HEK293 (cell line): Measurements from ENCODE around the gene C1QTNF12.

Experiments used
- CTCF ChIA-PET: fragments of 350-600 bp; formaldehyde crosslinking; extraction: SDS; loops from one replicate; lab custom pipeline; 2021; ENCODE audit warnings: antibody characterized with exemption; lab: Yijun Ruan, JAX
- POLR2A ChIA-PET: fragments of 300-600 bp; formaldehyde crosslinking; extraction: SDS; loops from one replicate; lab custom pipeline; 2020; ENCODE audit warnings: antibody characterized with exemption, inconsistent platforms; lab: Yijun Ruan, JAX
- H3K27ac ChIP-seq: fragments of 200-500 bp; sonication (Bioruptor generic); 2 replicates; pipeline ENCODE4 v1.5.1; 2014; ENCODE audit warnings: low read depth, low read length, control low read depth, inconsistent platforms; ENCODE audit errors: extremely low read depth
- H3K36me3 ChIP-seq, 2 experiments: fragments of 200-500 bp in 1 of 2; sonication (Bioruptor generic) in 1 of 2; 1 replicate in 1 of 2; 2 replicates in 1 of 2; pipeline ENCODE4 v1.5.1; 2014 to 2017; ENCODE audit warnings: inconsistent platforms in 2 of 2, low read length in 2 of 2; ENCODE audit not compliant: control insufficient read depth in 2 of 2, insufficient read depth in 1 of 2
- H3K4me1 ChIP-seq: fragments of 200-500 bp; sonication (Bioruptor generic); 2 replicates; pipeline ENCODE4 v1.5.1; 2014; ENCODE audit warnings: mild to moderate bottlenecking, low read length, inconsistent platforms; ENCODE audit not compliant: control insufficient read depth, insufficient read depth
- H3K4me3 ChIP-seq: 2 replicates; pipeline ENCODE4 v1.5.1; 2011; ENCODE audit warnings: low read depth, mild to moderate bottlenecking, control low read depth, low read length, moderate library complexity
- H3K9me3 ChIP-seq: fragments of 200-500 bp; sonication (Bioruptor generic); 2 replicates; pipeline ENCODE4 v1.5.1; 2014; ENCODE audit warnings: low read depth, low read length, inconsistent platforms; ENCODE audit not compliant: control insufficient read depth, insufficient read depth
- FEZF1 ChIP-seq: fragments of 450-650 bp; formaldehyde crosslinking; IDR thresholded peaks from 2 replicates; pipeline ENCODE4 v1.5.1; 2016; ENCODE audit warnings: missing biosample characterization, missing genetic modification characterization
- KLF1 ChIP-seq: fragments of 450-650 bp; formaldehyde crosslinking; IDR thresholded peaks from 2 replicates; pipeline ENCODE4 v1.5.1; 2016; ENCODE audit warnings: missing biosample characterization, missing genetic modification characterization
- KLF16 ChIP-seq: fragments of 450-650 bp; formaldehyde crosslinking; IDR thresholded peaks from 2 replicates; pipeline ENCODE4 v1.5.1; 2017; ENCODE audit warnings: missing biosample characterization, missing genetic modification characterization
- KLF9 ChIP-seq: fragments of 450-650 bp; formaldehyde crosslinking; IDR thresholded peaks from 2 replicates; pipeline ENCODE4 v1.5.1; 2016; ENCODE audit warnings: missing biosample characterization, missing genetic modification characterization, low read depth
- SCRT1 ChIP-seq: fragments of 450-650 bp; formaldehyde crosslinking; IDR thresholded peaks from 2 replicates; pipeline ENCODE4 v1.5.1; 2016; ENCODE audit warnings: missing biosample characterization, missing genetic modification characterization, borderline replicate concordance
- ZBTB1 ChIP-seq: fragments of 450-650 bp; formaldehyde crosslinking; IDR thresholded peaks from 2 replicates; pipeline ENCODE4 v1.5.1; 2016; ENCODE audit warnings: missing biosample characterization, missing genetic modification characterization
- ZBTB26 ChIP-seq: fragments of 450-650 bp; formaldehyde crosslinking; optimal IDR thresholded peaks from 2 replicates; pipeline ENCODE3; 2016; ENCODE audit warnings: missing biosample characterization, mild to moderate bottlenecking, missing genetic modification characterization
- ZFP69B ChIP-seq: fragments of 450-650 bp; formaldehyde crosslinking; IDR thresholded peaks from 2 replicates; pipeline ENCODE4 v1.5.1; 2016; ENCODE audit warnings: missing biosample characterization, missing genetic modification characterization
- ZNF140 ChIP-seq: fragments of 450-650 bp; formaldehyde crosslinking; IDR thresholded peaks from 2 replicates; pipeline ENCODE4 v1.5.1; 2016; ENCODE audit warnings: missing biosample characterization, missing genetic modification characterization
- ZNF19 ChIP-seq: fragments of 450-650 bp; formaldehyde crosslinking; IDR thresholded peaks from 2 replicates; pipeline ENCODE4; 2016; ENCODE audit warnings: missing biosample characterization, missing genetic modification characterization, low read depth
- ZNF266 ChIP-seq: fragments of 450-650 bp; formaldehyde crosslinking; IDR thresholded peaks from 2 replicates; pipeline ENCODE4 v1.5.1; 2016; ENCODE audit warnings: missing biosample characterization, missing genetic modification characterization, low read depth
- ZNF302 ChIP-seq: fragments of 450-650 bp; formaldehyde crosslinking; IDR thresholded peaks from 2 replicates; pipeline ENCODE4 v1.5.1; 2016; ENCODE audit warnings: missing biosample characterization, missing genetic modification characterization, low read depth
- ZNF433 ChIP-seq: fragments of 450-650 bp; formaldehyde crosslinking; IDR thresholded peaks from 2 replicates; pipeline ENCODE4 v1.5.1; 2016; ENCODE audit warnings: missing biosample characterization, missing genetic modification characterization, low read depth
- ZNF473 ChIP-seq: fragments of 450-650 bp; formaldehyde crosslinking; IDR thresholded peaks from 2 replicates; pipeline ENCODE4 v1.5.1; 2017; ENCODE audit warnings: missing biosample characterization, missing genetic modification characterization
- ZNF514 ChIP-seq: fragments of 450-650 bp; formaldehyde crosslinking; IDR thresholded peaks from 2 replicates; pipeline ENCODE4 v1.5.1; 2016; ENCODE audit warnings: missing biosample characterization, missing genetic modification characterization
- ZNF585B ChIP-seq: fragments of 450-650 bp; formaldehyde crosslinking; IDR thresholded peaks from 2 replicates; pipeline ENCODE4 v1.5.1; 2016; ENCODE audit warnings: missing biosample characterization, missing genetic modification characterization
- ZNF629 ChIP-seq: fragments of 450-650 bp; formaldehyde crosslinking; IDR thresholded peaks from 2 replicates; pipeline ENCODE4 v1.5.1; 2017; ENCODE audit warnings: missing biosample characterization, missing genetic modification characterization
- ZNF792 ChIP-seq: fragments of 450-650 bp; formaldehyde crosslinking; IDR thresholded peaks from 2 replicates; pipeline ENCODE4 v1.5.1; 2016; ENCODE audit warnings: missing biosample characterization, missing genetic modification characterization
- ZSCAN23 ChIP-seq: fragments of 450-650 bp; formaldehyde crosslinking; IDR thresholded peaks from 2 replicates; pipeline ENCODE4 v1.5.1; 2016; ENCODE audit warnings: missing biosample characterization, missing genetic modification characterization
- TF ChIP-seq, protein P1 (sequence below): fragments of 450-650 bp; formaldehyde crosslinking; IDR thresholded peaks from 2 replicates; pipeline ENCODE4 v1.5.1; 2016; ENCODE audit warnings: missing biosample characterization, missing genetic modification characterization

Gene C1QTNF12

DNA sequence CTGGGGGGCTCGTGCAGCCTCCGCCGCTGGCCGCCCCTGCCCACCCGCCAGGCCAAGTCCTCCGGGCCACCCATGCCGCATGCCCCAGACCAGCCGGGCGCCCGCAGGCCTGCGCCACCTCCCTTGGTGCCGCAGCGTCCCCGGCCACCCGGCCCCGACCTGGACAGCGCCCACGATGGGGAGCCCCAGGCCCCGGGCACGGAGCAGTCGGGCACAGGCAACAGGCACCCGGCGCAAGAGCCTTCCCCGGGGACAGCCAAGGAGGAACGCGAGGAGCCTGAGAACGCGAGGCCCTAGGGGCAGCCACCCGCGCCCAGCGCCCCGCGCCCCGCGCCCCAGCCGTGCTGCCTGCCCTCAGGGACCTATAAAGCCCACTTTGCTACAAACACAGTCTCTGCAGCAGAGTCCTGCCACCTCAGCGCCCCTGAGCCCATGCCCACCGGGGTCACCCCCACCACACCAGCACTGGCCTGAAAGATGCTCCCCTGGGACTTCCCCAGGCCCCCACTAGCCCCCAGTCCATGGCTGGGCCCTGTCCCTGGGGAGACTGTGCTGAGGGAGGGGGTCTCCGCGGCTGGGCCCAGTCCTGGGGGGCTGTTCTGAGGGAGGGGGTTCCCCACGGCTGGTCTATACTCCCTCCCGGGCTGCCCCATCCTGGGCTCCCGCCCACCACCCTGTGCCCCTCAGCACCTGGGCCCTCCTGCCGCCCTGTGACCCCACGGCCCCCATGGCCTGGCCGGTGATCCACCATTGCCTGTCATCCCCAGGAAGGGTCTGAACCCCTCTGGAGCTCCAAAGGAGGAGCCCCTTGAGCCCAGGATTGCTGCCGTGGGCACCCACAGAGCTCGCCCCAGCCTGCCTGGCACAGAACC lies 48.7 kb downstream of the C1QTNF12 start:
- no peaks in the 10 kb centered on the region for H3K4me1 ChIP-seq
- TF ChIP-seq SCRT1 (tag by site-specific recombination) (no peak), ZFP69B (tag by site-specific recombination) (no peak), ZNF140 (tag by site-specific recombination) (no peak), ZNF629 (tag by site-specific recombination) (no peak), ZNF266 (tag by site-specific recombination) (no peak), KLF9 (no peak), ZNF473 (tag by site-specific recombination) (no peak), ZSCAN23 (tag by site-specific recombination) (no peak), ZNF19 (no peak), ZNF585B (tag by site-specific recombination) (no peak), ZNF433 (tag by site-specific recombination) (no peak)
- TF ChIP-seq, protein P1, sequence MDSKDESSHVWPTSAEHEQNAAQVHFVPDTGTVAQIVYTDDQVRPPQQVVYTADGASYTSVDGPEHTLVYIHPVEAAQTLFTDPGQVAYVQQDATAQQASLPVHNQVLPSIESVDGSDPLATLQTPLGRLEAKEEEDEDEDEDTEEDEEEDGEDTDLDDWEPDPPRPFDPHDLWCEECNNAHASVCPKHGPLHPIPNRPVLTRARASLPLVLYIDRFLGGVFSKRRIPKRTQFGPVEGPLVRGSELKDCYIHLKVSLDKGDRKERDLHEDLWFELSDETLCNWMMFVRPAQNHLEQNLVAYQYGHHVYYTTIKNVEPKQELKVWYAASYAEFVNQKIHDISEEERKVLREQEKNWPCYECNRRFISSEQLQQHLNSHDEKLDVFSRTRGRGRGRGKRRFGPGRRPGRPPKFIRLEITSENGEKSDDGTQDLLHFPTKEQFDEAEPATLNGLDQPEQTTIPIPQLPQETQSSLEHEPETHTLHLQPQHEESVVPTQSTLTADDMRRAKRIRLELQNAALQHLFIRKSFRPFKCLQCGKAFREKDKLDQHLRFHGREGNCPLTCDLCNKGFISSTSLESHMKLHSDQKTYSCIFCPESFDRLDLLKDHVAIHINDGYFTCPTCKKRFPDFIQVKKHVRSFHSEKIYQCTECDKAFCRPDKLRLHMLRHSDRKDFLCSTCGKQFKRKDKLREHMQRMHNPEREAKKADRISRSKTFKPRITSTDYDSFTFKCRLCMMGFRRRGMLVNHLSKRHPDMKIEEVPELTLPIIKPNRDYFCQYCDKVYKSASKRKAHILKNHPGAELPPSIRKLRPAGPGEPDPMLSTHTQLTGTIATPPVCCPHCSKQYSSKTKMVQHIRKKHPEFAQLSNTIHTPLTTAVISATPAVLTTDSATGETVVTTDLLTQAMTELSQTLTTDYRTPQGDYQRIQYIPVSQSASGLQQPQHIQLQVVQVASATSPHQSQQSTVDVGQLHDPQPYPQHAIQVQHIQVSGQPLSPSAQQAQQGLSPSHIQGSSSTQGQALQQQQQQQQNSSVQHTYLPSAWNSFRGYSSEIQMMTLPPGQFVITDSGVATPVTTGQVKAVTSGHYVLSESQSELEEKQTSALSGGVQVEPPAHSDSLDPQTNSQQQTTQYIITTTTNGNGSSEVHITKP: no peak
- H3K9me3 ChIP-seq: no peaks in the 10 kb centered on the region
- ChIA-PET CTCF (no interaction called here), POLR2A (interaction anchor here (0.9 kb wide), 1 partner anchor 17 kb away, joined by 3 read pairs; no protein-coding TSS in a partner anchor)
- H3K4me3 ChIP-seq: no peak overlapping the region
- no peaks in the 10 kb centered on the region for H3K36me3 ChIP-seq
- H3K27ac ChIP-seq: no peak overlapping the region

DNA sequence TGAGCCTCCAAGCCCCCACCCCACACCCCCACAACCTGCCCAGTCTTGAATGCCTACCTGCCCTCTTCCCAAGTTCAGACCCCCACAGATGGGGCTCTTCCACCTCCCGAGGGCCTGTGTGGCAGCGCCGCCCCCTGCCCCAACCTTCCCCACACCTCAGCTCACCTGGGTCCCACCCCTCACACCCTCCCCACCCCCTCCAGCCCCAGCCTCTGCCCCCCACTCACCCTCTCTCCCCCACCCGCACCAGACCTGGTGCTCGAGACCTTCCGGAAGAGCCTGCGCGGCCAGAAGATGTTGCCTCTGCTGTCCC lies 49.4 kb downstream of the C1QTNF12 start:
- Histone ChIP-seq H3K9me3 (no peaks in the 10 kb centered on the region), H3K27ac (no peak overlapping the region), H3K4me1 (no peaks in the 10 kb centered on the region), H3K36me3 (no peaks in the 10 kb centered on the region), H3K4me3 (no peak overlapping the region)
- TF ChIP-seq ZBTB26 (tag by site-specific recombination) (no peak), ZNF514 (tag by site-specific recombination) (no peak), KLF1 (tag by site-specific recombination) (no peak), FEZF1 (tag by site-specific recombination) (no peak), ZBTB1 (tag by site-specific recombination) (no peak), KLF16 (tag by site-specific recombination) (no peak), ZNF302 (no peak), ZNF792 (tag by site-specific recombination) (no peak)
- ChIA-PET CTCF (no interaction called here), POLR2A (no interaction called here)
